Fibroblast of skin of abdomen (primary cell): ENCODE measurements around the gene TSNAXIP1.

Source experiments
- DNase-seq: peaks from one replicate; pipeline ENCODE4 v3.0.0-alpha.2; 2013

TSNAXIP1 gene

GRCh38 chr16:67837811-67838210 is 31.1 kb downstream of the TSNAXIP1 start:
- DNase-seq, result no peak

DNA sequence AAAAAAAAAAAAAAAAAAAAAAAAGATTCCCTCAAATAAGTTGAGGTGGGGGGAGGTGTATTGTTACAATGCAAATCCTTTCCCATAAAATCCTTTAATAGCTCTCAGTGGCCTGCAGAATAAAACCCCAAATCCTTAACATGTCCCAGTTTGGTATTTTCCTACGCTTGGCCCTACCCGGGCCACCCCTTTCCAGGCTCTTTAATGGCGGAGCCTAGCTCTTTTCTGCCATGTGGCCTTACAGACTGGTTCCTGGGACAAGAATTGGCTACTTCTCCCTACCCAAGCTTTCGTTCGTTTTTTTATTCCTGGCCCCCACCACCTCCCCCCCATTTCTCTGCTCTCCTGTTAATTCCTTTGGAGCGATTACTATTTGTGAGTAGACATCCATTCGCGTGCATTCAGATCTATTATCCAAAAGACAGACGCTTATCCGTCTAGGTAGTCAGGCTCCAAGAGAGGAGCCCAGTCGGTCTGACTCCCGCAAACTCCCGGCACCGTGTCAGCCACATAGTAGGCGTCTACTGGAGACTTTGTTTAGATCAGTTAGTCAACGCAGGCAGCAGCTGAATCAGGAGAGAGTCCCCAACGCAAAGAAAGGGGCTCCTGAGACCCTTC is 34.6 kb downstream of the TSNAXIP1 start:
- no peak for DNase-seq

- peak; percentile 93 for DNase-seq
Measured at GRCh38 chr16:67841816-67842508, 35.3 kb downstream of the TSNAXIP1 start, which contains the start of gene THAP11. Gene THAP11 (plus strand): TSS chr16:67842320. CDS start chr16:67842555, 235 bp downstream.

DNA sequence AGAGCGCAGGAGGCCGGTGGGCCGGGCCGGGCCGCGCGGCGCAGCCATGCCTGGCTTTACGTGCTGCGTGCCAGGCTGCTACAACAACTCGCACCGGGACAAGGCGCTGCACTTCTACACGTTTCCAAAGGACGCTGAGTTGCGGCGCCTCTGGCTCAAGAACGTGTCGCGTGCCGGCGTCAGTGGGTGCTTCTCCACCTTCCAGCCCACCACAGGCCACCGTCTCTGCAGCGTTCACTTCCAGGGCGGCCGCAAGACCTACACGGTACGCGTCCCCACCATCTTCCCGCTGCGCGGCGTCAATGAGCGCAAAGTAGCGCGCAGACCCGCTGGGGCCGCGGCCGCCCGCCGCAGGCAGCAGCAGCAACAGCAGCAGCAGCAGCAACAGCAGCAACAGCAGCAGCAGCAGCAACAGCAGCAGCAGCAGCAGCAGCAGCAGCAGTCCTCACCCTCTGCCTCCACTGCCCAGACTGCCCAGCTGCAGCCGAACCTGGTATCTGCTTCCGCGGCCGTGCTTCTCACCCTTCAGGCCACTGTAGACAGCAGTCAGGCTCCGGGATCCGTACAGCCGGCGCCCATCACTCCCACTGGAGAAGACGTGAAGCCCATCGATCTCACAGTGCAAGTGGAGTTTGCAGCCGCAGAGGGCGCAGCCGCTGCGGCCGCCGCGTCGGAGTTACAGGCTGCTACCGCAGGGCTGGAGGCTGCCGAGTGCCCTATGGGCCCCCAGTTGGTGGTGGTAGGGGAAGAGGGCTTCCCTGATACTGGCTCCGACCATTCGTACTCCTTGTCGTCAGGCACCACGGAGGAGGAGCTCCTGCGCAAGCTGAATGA is 36.0 kb downstream of the TSNAXIP1 start:
- peak; percentile 32 for DNase-seq

DNA sequence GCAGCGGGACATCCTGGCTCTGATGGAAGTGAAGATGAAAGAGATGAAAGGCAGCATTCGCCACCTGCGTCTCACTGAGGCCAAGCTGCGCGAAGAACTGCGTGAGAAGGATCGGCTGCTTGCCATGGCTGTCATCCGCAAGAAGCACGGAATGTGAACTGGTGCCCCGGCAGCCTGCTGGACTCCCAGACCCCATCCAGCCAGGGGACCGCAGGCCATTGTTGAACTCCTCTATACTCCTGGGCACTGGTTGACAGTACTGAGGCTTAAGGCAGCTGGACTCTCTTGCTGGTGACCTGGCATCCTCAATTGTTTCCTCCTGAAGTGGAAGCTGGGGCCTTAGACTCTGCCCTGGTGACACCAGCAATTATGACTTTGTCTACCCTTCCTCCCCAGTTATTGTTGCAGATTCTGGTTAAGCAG is 36.7 kb downstream of the TSNAXIP1 start:
- no peak for DNase-seq

GRCh38 chr16:67844497-67844896 is 37.8 kb downstream of the TSNAXIP1 start:
- peak; percentile 38 for DNase-seq

DNA sequence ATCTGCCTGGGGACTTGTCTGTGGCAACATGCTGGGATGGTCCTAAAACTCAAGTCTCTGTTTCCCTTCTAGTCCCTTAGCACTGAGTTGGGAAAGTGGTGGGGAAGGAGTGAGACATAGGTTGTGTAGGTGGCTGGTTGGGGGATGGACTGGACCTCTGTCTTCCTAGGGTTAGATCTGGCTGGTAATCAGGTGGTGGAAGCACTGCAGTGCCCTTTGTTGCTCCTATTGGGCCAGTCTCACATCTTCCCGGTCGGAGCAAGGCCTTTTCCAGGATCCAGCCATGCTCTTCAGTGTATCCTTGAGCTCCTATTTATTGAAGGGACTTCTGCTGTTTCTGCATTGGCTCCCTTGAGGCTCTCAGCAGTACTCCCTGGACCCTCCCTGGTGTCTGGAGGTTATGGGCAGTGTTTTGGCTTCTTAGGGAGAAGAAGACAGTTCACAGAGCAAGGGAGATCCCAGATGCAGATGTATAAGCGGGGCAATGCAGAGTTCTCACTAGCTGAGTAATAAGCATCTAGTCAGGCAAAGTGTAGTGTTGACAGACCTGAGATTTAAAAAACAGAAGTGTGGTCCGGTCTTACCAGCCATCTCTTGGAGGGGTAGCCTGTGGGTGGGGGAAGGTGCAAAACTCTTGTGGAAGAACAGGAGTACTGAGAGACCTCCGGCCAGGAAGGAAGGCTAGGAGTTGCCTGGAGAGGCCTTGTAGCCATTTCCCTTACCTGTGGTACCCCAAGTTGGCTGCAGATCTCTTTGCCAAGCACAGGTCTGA is 38.8 kb downstream of the TSNAXIP1 start:
- DNase-seq, result no peak

DNA sequence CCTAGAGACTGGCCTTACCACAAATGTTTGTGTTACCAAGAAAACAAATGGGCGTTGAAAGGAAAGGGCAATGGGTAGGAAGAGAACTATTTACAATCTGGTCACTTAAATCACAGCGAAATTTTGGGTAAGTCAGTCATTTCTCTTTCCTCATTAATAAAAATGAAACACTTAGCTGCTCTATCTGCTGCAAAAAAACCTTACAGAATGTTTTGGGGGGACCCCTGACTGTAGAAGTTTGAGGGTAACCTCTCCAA is 39.3 kb downstream of the TSNAXIP1 start:
- DNase-seq, result no peak

DNA sequence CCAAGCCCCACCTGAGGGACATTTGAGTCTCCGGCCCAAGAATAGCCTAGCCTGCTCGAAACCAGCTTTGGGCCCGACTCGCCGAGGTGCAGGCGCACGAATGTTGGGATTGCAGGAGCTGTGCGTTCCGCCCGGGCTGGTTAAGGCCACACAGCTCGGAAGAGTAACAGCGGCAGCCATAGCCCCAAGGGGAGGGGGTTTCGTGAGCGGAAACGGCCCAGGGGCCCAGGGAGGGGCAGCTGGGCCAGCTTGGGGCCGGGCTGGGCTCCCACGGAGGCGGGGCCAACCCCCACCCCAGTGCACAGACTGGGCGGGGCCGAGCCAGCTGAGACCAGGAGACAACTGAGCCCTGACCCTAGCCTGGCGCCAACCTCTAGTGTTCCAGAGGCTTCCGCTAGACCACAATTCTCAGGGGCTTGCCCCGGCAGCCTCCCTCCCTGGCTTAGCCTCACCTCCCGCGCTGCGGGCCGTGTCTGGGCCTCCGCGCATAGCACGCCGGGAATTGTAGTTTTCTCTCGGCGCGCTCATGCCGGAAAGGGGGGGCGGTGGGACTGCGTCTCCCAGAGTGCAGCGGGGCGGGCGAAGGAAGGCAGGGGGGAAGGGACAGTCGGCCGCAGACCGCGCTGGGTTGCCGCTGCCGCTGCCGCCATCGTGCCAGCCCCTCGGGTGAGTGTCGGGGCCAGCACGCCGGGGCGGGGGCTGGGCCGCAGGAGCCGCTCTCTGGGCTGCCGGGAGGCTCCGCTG is 39.8 kb downstream of the TSNAXIP1 start, which contains the start of gene NUTF2:
Gene NUTF2 (plus strand): TSS at position 614 of the 744 bp plus-strand sequence. CDS start 18,198 bp downstream, outside the sequence.
- peak; percentile 95 for DNase-seq

DNA sequence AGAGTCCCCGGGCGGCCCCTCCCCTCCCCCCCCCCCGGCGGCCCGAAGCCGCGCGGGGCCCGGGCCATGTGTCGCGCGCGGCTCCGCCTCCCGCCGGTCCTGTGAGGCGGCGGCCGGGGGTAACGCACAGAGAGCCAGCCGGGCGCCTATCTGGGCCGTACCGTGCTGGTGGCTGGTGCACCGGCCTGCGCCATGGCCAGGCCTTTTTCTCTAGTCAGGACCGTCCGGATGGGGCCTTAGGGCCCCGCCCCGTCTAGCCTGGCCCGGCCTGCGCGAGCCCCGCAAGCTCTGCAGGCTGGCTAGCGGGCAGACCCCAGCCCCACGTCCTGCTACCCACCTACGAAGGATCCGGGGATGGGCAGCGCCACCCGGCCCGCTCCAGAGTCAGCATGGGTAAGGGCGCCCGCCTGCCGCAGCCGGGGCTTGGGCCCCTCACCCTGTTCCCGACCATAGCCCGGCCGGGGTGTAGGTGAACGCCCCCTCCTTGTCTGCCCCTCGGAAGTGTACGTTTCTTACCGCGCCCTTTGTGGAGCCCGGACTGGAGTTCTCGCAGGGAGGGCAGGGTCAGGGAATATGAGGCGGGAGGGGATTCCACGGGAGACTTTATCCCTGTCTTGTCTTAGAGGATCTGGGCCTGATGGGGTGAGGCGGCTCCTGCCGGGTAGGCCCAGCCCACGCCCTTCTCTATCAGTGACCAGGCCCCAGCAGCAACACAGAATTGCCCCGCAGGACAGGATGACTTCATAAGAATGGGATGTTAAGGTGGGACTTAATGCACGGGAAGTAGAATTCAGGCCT is 40.6 kb downstream of the TSNAXIP1 start, which contains the start of gene CENPT:
Gene CENPT (minus strand): TSS at position 630 of the 798 bp plus-strand sequence. CDS start 13,834 bp downstream, outside the sequence.
- DNase-seq, result peak; percentile 51

DNA sequence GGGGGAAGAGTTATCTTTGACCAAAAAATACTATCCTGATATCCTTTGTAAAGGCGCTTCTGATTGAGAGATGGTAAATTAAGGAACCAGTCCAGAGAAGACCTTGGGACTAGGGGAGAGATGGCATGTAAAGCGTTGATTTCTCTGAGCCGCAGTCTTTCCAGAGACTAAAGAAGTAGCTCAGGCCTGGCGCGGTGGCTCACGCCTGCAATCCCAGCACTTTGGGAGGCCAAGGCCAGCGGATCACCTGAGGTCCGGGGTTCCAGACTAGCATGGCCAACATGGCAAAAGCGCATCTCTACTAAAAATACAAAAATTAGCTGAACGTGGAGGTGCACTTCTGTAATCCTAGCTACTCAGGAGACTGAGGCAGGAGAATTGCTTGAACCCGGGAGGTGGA is 41.4 kb downstream of the TSNAXIP1 start:
- DNase-seq, result no peak

- DNase-seq, result no peak
Measured at GRCh38 chr16:67853670-67854069, 47.0 kb downstream of the TSNAXIP1 start.

GRCh38 chr16:67855789-67856188 is 49.1 kb downstream of the TSNAXIP1 start:
- DNase-seq, result no peak

DNA sequence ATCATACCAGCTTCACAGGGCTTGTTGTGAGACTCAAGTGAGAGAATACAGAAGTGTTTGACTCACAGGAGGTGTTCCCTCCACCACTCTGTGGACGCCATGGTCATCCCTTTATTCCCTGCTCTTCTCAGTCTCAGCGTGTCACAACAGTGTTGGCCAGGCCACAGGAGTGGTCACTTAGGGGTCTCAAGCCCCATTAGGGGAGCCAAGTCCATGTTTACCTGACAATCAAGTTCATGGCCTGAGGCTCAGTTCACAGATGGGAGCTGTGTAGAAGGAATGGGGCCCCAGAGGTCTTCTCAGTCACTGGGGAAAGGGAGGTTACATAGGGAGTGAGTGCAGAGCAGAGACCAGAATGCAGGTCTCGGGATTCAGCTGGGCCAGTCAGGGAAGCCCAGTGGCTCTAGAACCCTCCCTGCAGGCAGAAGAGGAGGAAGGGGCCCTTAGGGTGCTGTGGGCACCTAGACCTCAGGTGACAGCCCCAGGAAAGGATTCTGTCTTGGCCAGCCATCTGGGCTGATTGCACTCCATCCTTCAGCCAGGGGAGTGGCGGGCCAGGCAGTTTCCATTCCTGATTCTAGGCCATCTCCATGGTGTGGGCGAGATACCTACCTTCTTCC is 50.3 kb downstream of the TSNAXIP1 start:
- no peak for DNase-seq

- DNase-seq, result peak; percentile 62
Measured at GRCh38 chr16:67857547-67858233, 51.0 kb downstream of the TSNAXIP1 start.

GRCh38 chr16:67858500-67858899 is 51.8 kb downstream of the TSNAXIP1 start:
- no peak for DNase-seq

DNA sequence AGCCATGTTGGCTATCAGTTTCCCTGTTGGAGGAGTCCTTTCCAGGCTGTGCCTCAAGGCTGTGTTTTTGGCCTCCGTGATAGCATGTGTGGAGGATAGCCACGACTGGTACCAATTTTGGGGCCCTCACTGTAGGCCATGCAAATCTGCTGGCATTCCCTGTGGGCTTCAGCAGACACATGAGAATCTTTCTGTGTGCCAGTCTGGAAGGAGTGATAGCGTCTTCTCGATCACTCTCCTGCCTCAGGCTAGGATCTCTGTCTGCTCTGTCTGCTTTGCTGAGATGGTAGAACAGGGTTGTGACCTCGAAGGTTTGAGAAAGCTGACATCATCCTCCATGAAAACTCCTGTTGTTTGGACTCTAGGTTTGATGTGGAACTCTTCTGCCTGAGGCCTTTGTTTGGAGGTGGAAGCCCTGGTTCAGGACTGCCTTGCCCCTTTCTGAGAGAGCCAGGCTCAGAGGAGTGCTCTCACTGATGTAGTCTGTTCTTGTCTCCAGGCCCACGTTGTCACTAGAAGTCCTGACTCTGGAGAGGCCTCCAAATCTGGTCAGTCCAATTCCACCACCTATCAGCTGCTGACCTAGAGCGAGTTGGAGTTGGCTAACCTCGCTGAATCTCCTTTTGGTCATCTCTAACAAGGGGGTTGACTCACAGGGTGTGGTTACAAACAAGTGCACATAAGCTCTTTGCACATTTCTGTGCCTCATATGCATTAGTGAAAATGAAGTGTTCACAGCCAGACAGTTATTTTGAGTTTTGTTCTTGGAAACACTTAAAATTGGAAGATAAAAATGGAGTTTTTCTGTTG is 54.1 kb downstream of the TSNAXIP1 start:
- no peak for DNase-seq

GRCh38 chr16:67861877-67862276 is 55.2 kb downstream of the TSNAXIP1 start:
- no peak for DNase-seq
